ENCODE measurements around the gene PABPN1L.

- TF ChIP-seq EP300 (IDR thresholded peaks at IDR 0.05) = no peak
- TF ChIP-seq POLR2AphosphoS2 (conservative IDR thresholded peaks at IDR 0.05; ENCODE audit: low read length) = no peak
- TF ChIP-seq HOXB13 (CRISPR knock-in tag; IDR thresholded peaks at IDR 0.05; ENCODE audit: low read depth) = no peak
- TF ChIP-seq CTCF (IDR thresholded peaks at IDR 0.05) = no peak
- no peak for TF ChIP-seq POLR2A (IDR thresholded peaks at IDR 0.05; ENCODE audit: low read length)
- TF ChIP-seq KDM1A (IDR thresholded peaks at IDR 0.05; ENCODE audit: low read depth) = no peak
- no peak for TF ChIP-seq RFX5 (IDR thresholded peaks at IDR 0.05)
- TF ChIP-seq MAX (IDR thresholded peaks at IDR 0.05) = no peak
- TF ChIP-seq ELK1 (IDR thresholded peaks at IDR 0.05; ENCODE audit: low read depth, low read length) = no peak
- no peak for TF ChIP-seq PBX3 (IDR thresholded peaks at IDR 0.05)
- no peak for TF ChIP-seq USF2 (IDR thresholded peaks at IDR 0.05)
These were observed 44.0 kb downstream of the PABPN1L start for GRCh38 chr16:88822281-88823040.
